Measurements from ENCODE around the gene KLHDC8A.

The KLHDC8A gene

GRCh38 chr1:205294175-205294917, 62.4 kb downstream of the KLHDC8A start:
- DNase-seq, result no peak

- no peak for DNase-seq
Observed at GRCh38 chr1:205293350-205294074, 63.2 kb downstream of the KLHDC8A start.

GRCh38 chr1:205291596-205291995, 65.1 kb downstream of the KLHDC8A start:
- no peak for DNase-seq

- no peak for DNase-seq
Observed at GRCh38 chr1:205287767-205288559, 68.8 kb downstream of the KLHDC8A start.

GRCh38 chr1:205287076-205287475, 69.6 kb downstream of the KLHDC8A start:
- no peak for DNase-seq

- no peak for DNase-seq
Observed at GRCh38 chr1:205286335-205286950, 70.3 kb downstream of the KLHDC8A start.

Data from cerebellar nuclear complex (tissue), 1 donor.